Lower leg skin (tissue), 3 donors: ENCODE data around the gene APPBP2.

Experiments used
- CTCF ChIP-seq, 3 donors: fragments of 450-650 bp; IDR thresholded peaks; one replicate each; pipeline ENCODE4 v1.5.1; 2016; ENCODE audit warnings: antibody characterized with exemption in 3 of 3, mild to moderate bottlenecking in 3 of 3, moderate library complexity in 2 of 3
- POLR2A ChIP-seq, 2 donors: fragments of 450-650 bp; IDR thresholded peaks; one replicate each; pipeline ENCODE4 v1.6.1; 2016 to 2017; ENCODE audit warnings: antibody characterized with exemption in 2 of 2, mild to moderate bottlenecking in 1 of 2, moderate library complexity in 1 of 2

- TF ChIP-seq CTCF (IDR thresholded peaks at IDR 0.05) (no peak), POLR2A (IDR thresholded peaks at IDR 0.05) (no peak)
Observed at GRCh38 chr17:60443713-60444112, 82.3 kb downstream of the APPBP2 start.
